HepG2 (cell line): ENCODE results near the gene PXMP4. TPM values are rescaled to one million over a fixed set of nuclear protein-coding genes. Genes with fewer than 3 reads are reported as not detected.

Experiments used
- ATF5 ChIP-seq: sonication (generic); formaldehyde crosslinking; IDR thresholded peaks from 2 replicates; pipeline ENCODE4 v1.4.0; 2020; ENCODE audit warnings: mild to moderate bottlenecking, low read depth, missing genetic modification reagents
- CCAR2 ChIP-seq: fragments of 200-400 bp; formaldehyde crosslinking; optimal IDR thresholded peaks from 2 replicates; pipeline ENCODE3; 2018; ENCODE audit warnings: low read depth, mild to moderate bottlenecking, low read length, moderate library complexity
- CTCF ChIP-seq: sonication (generic); formaldehyde crosslinking; IDR thresholded peaks from 2 replicates; pipeline ENCODE4 v1.5.0; 2020; ENCODE audit warnings: mild to moderate bottlenecking, missing genetic modification reagents, moderate library complexity
- GTF3A ChIP-seq: sonication (generic); formaldehyde crosslinking; conservative IDR thresholded peaks from 2 replicates; pipeline ENCODE4 v1.4.0; 2020; ENCODE audit warnings: mild to moderate bottlenecking, missing genetic modification reagents
- JUN ChIP-seq: sonication (generic); formaldehyde crosslinking; IDR thresholded peaks from 2 replicates; pipeline ENCODE4 v1.4.0; 2020; ENCODE audit warnings: mild to moderate bottlenecking, missing genetic modification reagents
- KDM4B ChIP-seq: sonication (generic); formaldehyde crosslinking; IDR thresholded peaks from 2 replicates; pipeline ENCODE4 v1.4.0; 2020; ENCODE audit warnings: missing genetic modification reagents
- PCBP1 ChIP-seq: fragments of 200-400 bp; formaldehyde crosslinking; IDR thresholded peaks from 2 replicates; pipeline ENCODE4 v1.6.1; 2017; ENCODE audit warnings: mild to moderate bottlenecking, low read depth, low read length, borderline replicate concordance
- POLR2G ChIP-seq: fragments of 200-400 bp; formaldehyde crosslinking; IDR thresholded peaks from 2 replicates; pipeline ENCODE4 v1.6.1; 2018; ENCODE audit warnings: mild to moderate bottlenecking, low read depth, low read length, moderate library complexity
- RARA ChIP-seq: IDR thresholded peaks from 2 replicates; pipeline ENCODE4 v1.6.1; 2016; ENCODE audit warnings: missing genetic modification reagents, missing compliant biosample characterization
- REL ChIP-seq: sonication (generic); formaldehyde crosslinking; conservative IDR thresholded peaks from 2 replicates; pipeline ENCODE4 v1.8.0; 2022; ENCODE audit warnings: mild to moderate bottlenecking, missing genetic modification reagents, moderate library complexity
- SRSF1 ChIP-seq: fragments of 200-400 bp; formaldehyde crosslinking; optimal IDR thresholded peaks from 2 replicates; pipeline ENCODE3; 2017; ENCODE audit warnings: mild to moderate bottlenecking, low read depth, low read length, moderate library complexity
- THAP9 ChIP-seq: sonication (generic); formaldehyde crosslinking; IDR thresholded peaks from 2 replicates; pipeline ENCODE4; 2020; ENCODE audit warnings: missing genetic modification reagents, mild to moderate bottlenecking, borderline replicate concordance
- THYN1 ChIP-seq: sonication (generic); formaldehyde crosslinking; IDR thresholded peaks from 2 replicates; pipeline ENCODE4 v1.8.1; 2023; ENCODE audit warnings: low read depth, mild to moderate bottlenecking, moderate library complexity, missing genetic modification reagents, borderline replicate concordance
- ZNF263 ChIP-seq: sonication (generic); formaldehyde crosslinking; IDR thresholded peaks from 2 replicates; pipeline ENCODE4 v1.4.0; 2020; ENCODE audit warnings: missing genetic modification reagents
- ZNF546 ChIP-seq: sonication (generic); formaldehyde crosslinking; conservative IDR thresholded peaks from 2 replicates; pipeline ENCODE4 v1.8.1; 2023; ENCODE audit warnings: mild to moderate bottlenecking, missing genetic modification reagents
- ZNF883 ChIP-seq: sonication (generic); formaldehyde crosslinking; IDR thresholded peaks from 2 replicates; pipeline ENCODE4 v1.5.1; 2020; ENCODE audit warnings: mild to moderate bottlenecking, missing genetic modification reagents; ENCODE audit errors: not compliant biosample characterization
- polyA plus RNA-seq, 8 experiments: library from polyadenylated mRNA; depleted of rRNA in 3 of 8; stranded (reverse) in 7 of 8; unstranded in 1 of 8; fragments of >200 nt; fragmentation: Illumina TruSeq in 4 of 8; extraction: Trizol in 4 of 8; gene quantifications; 2 replicates each; pipeline versions ENCODE4 v1.2.1 to v1.2.3, GENCODE V29; 2011 to 2016; ENCODE audit warnings: low read depth in 4 of 8, missing spikeins in 1 of 8, mixed read lengths in 1 of 8; ENCODE audit not compliant: insufficient read depth in 1 of 8
- total RNA-seq, 5 experiments: library from RNA; depleted of rRNA; stranded (reverse); fragments of >200 nt; fragmentation: Illumina TruSeq; extraction: Trizol; gene quantifications; 2 replicates each; pipeline ENCODE4 v1.2.3, GENCODE V29; 2016; ENCODE audit warnings: low read depth in 1 of 5
- TF ChIP-seq, protein P1 (sequence below), 2 experiments: sonication (generic) in 1 of 2; formaldehyde crosslinking in 1 of 2; IDR thresholded peaks; 2 replicates each; pipeline versions ENCODE4 v1.4.0 to v1.6.1; 2018 to 2020; ENCODE audit warnings: missing genetic modification reagents in 2 of 2, borderline replicate concordance in 1 of 2, low read depth in 1 of 2, mild to moderate bottlenecking in 1 of 2, missing biosample characterization in 1 of 2
- TF ChIP-seq, protein P2 (sequence below): sonication (generic); formaldehyde crosslinking; IDR thresholded peaks from 2 replicates; pipeline ENCODE4 v1.8.0; 2022; ENCODE audit warnings: mild to moderate bottlenecking, missing genetic modification reagents; ENCODE audit not compliant: insufficient replicate concordance

Gene PXMP4
- total and polyA plus RNA-seq, 2 of the 13 experiments (the other 11 are each of a cell fraction or from before 2014, with no cell fraction given), result not detected

DNA sequence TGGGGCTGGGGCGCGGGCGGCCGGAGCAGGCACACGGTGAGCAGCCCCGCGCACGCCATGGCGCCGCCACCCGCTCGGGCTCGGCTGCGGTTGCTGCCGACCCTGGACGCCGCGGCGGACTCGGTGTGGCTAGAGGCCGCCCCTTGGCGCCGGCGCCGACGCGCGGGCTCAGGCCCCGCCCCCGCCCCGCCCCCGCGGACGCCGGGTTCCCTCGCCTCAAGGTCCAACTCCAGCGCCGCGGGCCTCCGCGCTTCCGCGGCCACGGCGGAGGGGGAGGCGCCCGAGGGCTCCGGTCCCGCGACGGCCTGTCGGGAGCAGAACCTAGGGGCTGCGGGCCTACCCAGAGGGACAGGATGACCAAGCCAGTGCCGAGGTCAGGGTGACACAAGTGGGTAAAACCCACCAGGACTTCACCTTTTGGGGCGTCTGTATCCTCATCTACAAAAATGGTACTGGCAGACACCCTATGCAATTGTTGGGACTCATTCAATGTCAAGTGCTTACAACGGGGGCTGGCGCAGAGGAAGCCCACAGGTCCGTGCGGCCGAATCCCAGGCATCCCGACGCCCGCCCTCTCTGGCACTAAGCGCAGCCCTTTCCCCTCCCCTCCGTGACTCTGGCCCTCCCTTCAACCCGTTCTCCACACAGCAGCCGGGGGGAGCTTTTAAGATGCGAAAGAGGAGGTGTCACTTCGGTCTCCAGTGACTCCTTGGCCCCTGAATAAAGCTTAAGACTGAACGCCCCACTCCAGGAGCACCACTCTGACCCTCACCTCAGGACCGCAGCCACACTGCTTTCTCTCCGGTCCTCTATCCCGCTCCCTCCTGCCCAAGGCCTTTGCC, 45.6 kb downstream of the PXMP4 start, which contains the start of gene NECAB3 (continued):
- TF ChIP-seq PCBP1 (0 out of 2 replicates have a peak, but pooled peaks have one; percentile 72), RARA (CRISPR knock-in tag) (0 out of 2 replicates have a peak, but pooled peaks have one; percentile 12), ATF5 (CRISPR knock-in tag) (peak; percentile 80; the same call in 1 of the 2 replicates), KDM4B (peak; percentile 65; the same call in 1 of the 2 replicates), GTF3A (CRISPR knock-in tag) (0 out of 2 replicates have a peak, but pooled peaks have one; percentile 55), JUN (CRISPR knock-in tag) (peak; percentile 80), ZNF263 (CRISPR knock-in tag) (peak; percentile 6), THYN1 (CRISPR knock-in tag) (no peak), ZNF546 (no peak), CCAR2 (no peak), REL (peak; percentile 75; the same call in 1 of the 2 replicates), CTCF (CRISPR knock-in tag) (peak; percentile 57), ZNF883 (peak; percentile 57), SRSF1 (peak; percentile 91), THAP9 (CRISPR knock-in tag) (peak; percentile 61; the same call in 1 of the 2 replicates), POLR2G (peak; percentile 96)
- TF ChIP-seq, protein P1, sequence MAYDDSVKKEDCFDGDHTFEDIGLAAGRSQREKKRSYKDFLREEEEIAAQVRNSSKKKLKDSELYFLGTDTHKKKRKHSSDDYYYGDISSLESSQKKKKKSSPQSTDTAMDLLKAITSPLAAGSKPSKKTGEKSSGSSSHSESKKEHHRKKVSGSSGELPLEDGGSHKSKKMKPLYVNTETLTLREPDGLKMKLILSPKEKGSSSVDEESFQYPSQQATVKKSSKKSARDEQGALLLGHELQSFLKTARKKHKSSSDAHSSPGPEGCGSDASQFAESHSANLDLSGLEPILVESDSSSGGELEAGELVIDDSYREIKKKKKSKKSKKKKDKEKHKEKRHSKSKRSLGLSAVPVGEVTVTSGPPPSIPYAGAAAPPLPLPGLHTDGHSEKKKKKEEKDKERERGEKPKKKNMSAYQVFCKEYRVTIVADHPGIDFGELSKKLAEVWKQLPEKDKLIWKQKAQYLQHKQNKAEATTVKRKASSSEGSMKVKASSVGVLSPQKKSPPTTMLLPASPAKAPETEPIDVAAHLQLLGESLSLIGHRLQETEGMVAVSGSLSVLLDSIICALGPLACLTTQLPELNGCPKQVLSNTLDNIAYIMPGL (CRISPR knock-in tag; IDR thresholded peaks at IDR 0.05; ENCODE audit: borderline replicate concordance in 1 of 2, low read depth in 1 of 2), result peak; percentile 74 to 83; a peak in 2 of 4 replicates
- TF ChIP-seq, protein P2, sequence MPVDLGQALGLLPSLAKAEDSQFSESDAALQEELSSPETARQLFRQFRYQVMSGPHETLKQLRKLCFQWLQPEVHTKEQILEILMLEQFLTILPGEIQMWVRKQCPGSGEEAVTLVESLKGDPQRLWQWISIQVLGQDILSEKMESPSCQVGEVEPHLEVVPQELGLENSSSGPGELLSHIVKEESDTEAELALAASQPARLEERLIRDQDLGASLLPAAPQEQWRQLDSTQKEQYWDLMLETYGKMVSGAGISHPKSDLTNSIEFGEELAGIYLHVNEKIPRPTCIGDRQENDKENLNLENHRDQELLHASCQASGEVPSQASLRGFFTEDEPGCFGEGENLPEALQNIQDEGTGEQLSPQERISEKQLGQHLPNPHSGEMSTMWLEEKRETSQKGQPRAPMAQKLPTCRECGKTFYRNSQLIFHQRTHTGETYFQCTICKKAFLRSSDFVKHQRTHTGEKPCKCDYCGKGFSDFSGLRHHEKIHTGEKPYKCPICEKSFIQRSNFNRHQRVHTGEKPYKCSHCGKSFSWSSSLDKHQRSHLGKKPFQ, result peak; percentile 81
